GM18858 (cell line): ENCODE data around the gene EPHX1.
"Not testable (repeated sequence)": the region's sequence is repeated elsewhere in the genome, so short reads cannot be mapped to it uniquely, and the experiment has no call there.

Experiments
- ATAC-seq: cut with Tn5 transposase; IDR thresholded peaks from one replicate; pipeline ENCODE4 v1.9.1; 2021; ENCODE audit not compliant: unreplicated experiment

Gene EPHX1

DNA sequence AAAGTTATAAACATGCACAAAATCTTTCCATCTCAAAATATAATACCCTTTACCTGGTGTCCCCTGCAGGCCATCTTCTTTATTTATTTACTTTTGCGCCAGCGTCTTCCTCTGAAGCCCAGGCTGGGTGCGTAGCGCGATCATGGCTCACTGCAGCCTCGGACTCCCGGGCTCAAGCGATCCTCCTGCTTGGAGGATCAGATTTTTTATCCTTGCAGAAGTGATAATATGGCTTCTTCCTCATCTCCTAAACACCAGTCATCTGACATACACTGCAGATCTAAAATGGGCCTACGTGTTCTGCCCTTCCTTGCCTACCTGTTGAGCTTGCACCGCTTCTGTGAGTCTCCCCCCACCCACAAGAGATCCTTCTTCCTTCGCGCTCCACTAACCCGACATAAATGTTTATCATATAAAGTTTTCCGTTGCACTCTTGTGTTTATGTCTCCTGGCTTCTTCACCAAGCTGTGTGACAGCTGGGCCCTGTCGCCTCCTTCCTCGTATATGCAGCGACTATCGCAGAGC, 32.8 kb upstream of the EPHX1 start:
- peak; percentile 1 for ATAC-seq

DNA sequence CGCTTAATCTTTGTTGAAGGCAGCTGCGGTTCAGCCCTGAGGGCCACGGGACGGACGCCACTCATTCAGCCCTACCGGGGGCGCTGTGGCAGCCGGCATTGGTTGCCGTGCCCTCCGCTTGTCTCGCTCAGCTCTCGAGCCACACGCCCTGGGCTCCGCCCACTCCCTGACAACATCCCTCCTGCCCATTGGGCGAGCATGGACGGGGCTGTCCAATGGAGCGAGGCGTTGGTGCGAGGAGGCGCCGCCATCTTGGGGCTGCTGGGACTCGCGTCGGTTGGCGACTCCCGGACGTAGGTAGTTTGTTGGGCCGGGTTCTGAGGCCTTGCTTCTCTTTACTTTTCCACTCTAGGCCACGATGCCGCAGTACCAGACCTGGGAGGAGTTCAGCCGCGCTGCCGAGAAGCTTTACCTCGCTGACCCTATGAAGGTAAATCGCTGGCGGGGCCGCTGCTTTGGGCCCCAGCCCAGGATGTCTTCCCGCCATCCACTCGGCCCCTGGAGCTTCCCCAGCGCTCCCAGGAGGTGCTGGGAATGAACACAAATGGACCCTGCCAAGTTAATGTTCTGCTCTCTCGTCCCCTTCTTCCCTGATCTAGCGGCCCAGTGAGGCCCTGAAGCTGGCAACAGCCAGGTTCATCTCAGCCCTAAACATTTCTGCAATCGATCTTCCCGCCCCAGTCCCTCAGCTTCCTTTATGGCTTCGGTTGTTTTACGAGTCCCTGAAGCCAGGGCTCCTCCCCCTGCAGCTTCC, 32.2 kb upstream of the EPHX1 start, which contains the start of gene SRP9:
SRP9 (plus strand) TSS at position 244 of the 754 bp plus-strand sequence; CDS start at position 359, 115 bp downstream.
- ATAC-seq, result peak; percentile 99

DNA sequence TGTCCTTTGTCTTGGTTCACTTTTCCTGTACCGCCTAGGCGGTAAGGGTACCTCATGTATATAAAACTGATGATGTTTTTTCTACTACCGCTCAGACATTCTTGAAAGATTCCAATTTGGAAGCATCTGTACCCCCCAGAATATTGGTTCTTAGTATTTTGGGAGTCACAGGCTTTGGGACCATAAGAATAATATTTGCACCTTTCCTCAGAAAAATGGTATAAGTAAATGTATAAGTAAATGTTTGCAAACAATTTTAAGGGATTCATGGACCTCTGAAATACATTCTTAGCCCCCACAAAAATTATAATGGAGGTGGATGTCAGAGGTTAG, 31.6 kb upstream of the EPHX1 start:
- ATAC-seq, result no peak

- not testable (repeated sequence) for ATAC-seq
These were observed 30.8 kb upstream of the EPHX1 start for GRCh38 chr1:225779165-225779564.

DNA sequence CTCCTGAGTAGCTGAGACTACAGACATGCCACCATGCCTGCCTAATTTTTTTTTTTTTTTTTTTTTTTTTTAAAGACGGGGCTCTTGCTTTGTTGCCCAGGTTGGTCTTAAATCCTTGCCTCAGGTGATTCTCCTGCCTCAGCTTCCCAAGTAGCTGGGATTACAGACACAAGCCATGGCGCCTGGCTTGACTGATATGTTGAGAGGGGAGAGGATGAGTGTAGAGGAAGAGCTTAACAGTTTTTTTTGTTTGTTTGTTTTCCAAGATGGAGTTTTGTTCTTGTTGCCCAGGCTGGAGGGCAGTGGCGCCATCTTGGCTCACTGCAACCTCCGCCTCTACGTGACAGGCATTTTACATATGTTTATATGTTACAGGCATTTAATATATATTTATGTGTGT, 29.8 kb upstream of the EPHX1 start:
- ATAC-seq, result no peak

DNA sequence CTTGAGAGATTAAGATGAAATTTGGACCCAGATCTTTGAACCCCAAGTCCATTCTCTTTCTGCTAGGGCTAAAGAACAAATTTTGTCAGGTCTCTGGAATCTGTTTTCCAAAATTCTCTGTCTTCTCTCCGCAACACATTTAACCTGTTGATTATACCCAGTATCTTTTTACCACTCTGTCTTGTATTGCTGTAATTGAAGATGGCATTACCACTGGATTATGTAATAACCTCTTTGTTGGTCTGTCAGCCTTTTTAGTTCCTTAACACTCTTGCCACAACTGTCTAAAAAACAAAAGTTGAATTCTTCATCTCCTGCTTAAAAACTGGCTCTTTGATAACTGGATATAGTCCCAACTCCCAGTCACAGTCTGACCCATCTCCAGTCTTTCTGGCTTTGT, 29.3 kb upstream of the EPHX1 start:
- ATAC-seq, result no peak

GRCh38 chr1:225789142-225789541, 20.8 kb upstream of the EPHX1 start:
- ATAC-seq, result not testable (repeated sequence)

GRCh38 chr1:225794954-225795353, 15.0 kb upstream of the EPHX1 start:
- no peak for ATAC-seq

DNA sequence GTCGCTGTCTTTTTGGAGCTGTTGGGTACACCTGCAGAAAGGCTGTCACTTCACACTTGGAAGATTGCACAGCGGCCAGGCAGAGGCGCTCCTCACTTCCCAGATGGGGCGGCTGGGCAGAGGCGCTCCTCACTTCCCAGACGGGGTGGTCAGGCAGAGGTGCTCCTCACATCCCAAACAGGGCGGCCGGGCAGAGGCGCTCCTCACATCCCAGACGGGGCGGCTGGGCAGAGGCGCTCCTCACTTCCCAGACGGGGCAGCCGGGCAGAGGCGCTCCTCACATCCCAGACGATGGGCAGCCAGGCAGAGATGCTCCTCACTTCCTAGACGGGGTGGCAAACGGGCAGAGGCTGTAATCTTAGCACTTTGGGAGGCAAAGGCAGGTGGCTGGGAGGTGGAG, 13.8 kb upstream of the EPHX1 start:
- ATAC-seq, result not testable (repeated sequence)

GRCh38 chr1:225801146-225801545, 8.8 kb upstream of the EPHX1 start:
- not testable (repeated sequence) for ATAC-seq

DNA sequence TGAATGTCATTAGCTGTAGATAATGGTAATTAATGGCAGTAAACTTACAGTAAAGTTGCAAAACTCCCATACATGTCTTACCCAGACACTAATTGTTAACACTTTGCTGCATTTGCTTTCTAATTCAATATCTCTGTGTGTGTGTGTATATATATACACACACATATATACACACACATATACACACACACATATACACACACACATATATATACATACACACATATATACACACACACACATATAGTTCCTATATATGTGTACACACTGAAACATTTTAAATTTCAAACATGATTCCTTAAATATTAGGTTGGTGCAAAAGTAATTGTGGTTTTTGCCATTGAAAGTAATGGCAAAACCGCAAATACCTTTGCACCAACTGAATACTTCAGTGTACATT, 3.7 kb upstream of the EPHX1 start:
- ATAC-seq, result no peak

DNA sequence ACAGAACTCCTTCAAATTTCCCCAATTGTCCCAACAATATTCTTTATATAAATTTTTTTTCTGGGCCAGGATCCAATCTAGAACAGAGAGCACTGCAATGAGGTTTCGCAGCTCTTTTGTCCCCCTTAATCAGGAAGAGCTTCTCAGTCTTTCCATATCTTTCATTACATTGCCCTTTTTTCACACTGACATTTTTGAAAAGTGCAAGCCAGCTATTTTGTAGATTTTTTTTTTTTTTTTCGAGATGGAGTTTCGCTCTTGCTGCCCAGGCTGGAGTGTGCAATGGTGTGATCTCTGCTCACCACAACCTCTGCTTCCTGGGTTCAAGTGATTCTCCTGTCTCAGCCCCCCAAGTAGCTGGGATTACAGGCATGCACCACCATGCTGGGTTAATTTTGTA, 3.2 kb upstream of the EPHX1 start:
- ATAC-seq, result not testable (repeated sequence)

DNA sequence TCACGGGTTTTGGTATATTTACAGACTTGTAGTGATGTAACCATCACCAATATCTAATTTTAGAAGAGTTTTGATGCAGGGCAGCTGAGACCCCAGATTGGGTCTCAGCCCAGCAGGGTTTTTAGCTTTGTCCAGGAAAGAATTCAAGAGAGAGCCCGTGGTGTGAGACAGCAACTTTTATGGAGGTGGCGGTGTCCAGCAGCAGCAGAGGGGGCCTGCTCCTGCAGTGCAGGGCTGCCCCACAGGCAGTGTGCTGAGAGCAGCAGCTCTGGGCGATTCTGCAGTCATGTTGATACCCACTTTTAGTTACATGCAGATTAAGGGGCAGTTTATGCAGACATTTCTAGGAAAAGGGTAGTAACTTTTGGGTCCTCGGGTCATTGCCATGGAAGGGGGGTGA, 1.8 kb upstream of the EPHX1 start:
- no peak for ATAC-seq

- not testable (repeated sequence) for ATAC-seq
These were observed 935 bp downstream of the EPHX1 start for GRCh38 chr1:225810579-225811538.

GRCh38 chr1:225811622-225812487, 1.9 kb downstream of the EPHX1 start:
- ATAC-seq, result no peak

- ATAC-seq, result no peak
These were observed 2.7 kb downstream of the EPHX1 start for GRCh38 chr1:225812488-225813213.

- ATAC-seq, result no peak
These were observed 3.5 kb downstream of the EPHX1 start for GRCh38 chr1:225813214-225813964.

DNA sequence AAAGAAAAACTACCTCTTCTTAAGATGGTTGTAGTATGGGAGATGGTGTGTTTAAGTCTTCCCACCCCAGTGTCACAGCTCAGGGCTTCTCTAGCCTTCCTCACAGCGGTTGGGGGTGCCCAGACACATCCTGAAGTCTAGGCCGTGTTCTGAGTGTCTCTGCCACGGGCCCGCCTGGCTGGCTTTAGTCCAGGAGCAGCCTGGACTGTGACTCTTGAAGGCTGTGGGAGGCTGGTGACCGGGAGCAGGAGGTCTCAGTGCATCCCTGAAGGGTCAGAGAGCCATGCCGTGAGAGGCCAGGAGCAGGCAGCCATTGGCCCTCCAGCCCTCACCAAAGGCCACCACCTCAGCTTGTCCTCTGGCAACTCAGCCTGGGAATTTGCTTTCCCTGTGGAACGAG, 4.5 kb downstream of the EPHX1 start:
- ATAC-seq, result no peak

- not testable (repeated sequence) for ATAC-seq
These were observed 5.2 kb downstream of the EPHX1 start for GRCh38 chr1:225815090-225815489.
